ENCODE results near the gene RASL10B. TPM values are rescaled to one million over a fixed set of nuclear protein-coding genes. Genes with fewer than 3 reads are reported as not detected.

RASL10B gene
- total RNA-seq, 1 experiment from 2014 or later = 17.4 TPM

GRCh38 chr17:35693662-35694061 is 37.8 kb upstream of the RASL10B start (continued):
- no peak for TF ChIP-seq ARID4B (CRISPR knock-in tag; IDR thresholded peaks at IDR 0.05; ENCODE audit: borderline replicate concordance)
- no peak for TF ChIP-seq ZNF416 (CRISPR knock-in tag; IDR thresholded peaks at IDR 0.05)

- Mint-ChIP-seq H3K9me3 (no peaks in the 10 kb centered on the region), H3K4me1 (peaks cover 24% of the 10 kb centered on the region), H3K36me3 (peaks cover 10% of the 10 kb centered on the region), H3K4me3 (no peak overlapping the region), H3K27me3 (ENCODE audit: low read depth) (no peaks in the 10 kb centered on the region), H3K27ac (peak overlapping the region; percentile 45; the same call in 1 of the 2 replicates)
- no peak for TF ChIP-seq CREM (CRISPR knock-in tag; IDR thresholded peaks at IDR 0.05)
- no peak for TF ChIP-seq PREB (CRISPR knock-in tag; IDR thresholded peaks at IDR 0.05; ENCODE audit: borderline replicate concordance)
- TF ChIP-seq MYBL2 (CRISPR knock-in tag; IDR thresholded peaks at IDR 0.05) = no peak
- TF ChIP-seq PRRX2 (CRISPR knock-in tag; IDR thresholded peaks at IDR 0.05) = no peak
- no peak for TF ChIP-seq ZNF232 (CRISPR knock-in tag; IDR thresholded peaks at IDR 0.05)
- TF ChIP-seq ZNF219 (CRISPR knock-in tag; IDR thresholded peaks at IDR 0.05; ENCODE audit: borderline replicate concordance) = no peak
- TF ChIP-seq, protein P1, sequence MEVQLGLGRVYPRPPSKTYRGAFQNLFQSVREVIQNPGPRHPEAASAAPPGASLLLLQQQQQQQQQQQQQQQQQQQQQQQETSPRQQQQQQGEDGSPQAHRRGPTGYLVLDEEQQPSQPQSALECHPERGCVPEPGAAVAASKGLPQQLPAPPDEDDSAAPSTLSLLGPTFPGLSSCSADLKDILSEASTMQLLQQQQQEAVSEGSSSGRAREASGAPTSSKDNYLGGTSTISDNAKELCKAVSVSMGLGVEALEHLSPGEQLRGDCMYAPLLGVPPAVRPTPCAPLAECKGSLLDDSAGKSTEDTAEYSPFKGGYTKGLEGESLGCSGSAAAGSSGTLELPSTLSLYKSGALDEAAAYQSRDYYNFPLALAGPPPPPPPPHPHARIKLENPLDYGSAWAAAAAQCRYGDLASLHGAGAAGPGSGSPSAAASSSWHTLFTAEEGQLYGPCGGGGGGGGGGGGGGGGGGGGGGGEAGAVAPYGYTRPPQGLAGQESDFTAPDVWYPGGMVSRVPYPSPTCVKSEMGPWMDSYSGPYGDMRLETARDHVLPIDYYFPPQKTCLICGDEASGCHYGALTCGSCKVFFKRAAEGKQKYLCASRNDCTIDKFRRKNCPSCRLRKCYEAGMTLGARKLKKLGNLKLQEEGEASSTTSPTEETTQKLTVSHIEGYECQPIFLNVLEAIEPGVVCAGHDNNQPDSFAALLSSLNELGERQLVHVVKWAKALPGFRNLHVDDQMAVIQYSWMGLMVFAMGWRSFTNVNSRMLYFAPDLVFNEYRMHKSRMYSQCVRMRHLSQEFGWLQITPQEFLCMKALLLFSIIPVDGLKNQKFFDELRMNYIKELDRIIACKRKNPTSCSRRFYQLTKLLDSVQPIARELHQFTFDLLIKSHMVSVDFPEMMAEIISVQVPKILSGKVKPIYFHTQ (CRISPR knock-in tag; IDR thresholded peaks at IDR 0.05) = no peak
- no peak for TF ChIP-seq HMGA2 (CRISPR knock-in tag; IDR thresholded peaks at IDR 0.05)
- no peak for TF ChIP-seq KAT7 (CRISPR knock-in tag; IDR thresholded peaks at IDR 0.05; ENCODE audit: borderline replicate concordance)
- no peak for TF ChIP-seq ATF3 (CRISPR knock-in tag; conservative IDR thresholded peaks at IDR 0.05)
- no peak for TF ChIP-seq NR3C1 (CRISPR knock-in tag; conservative IDR thresholded peaks at IDR 0.05; ENCODE audit: low read depth)
- DNase-seq (ENCODE audit: low spot score) (no peak), ATAC-seq (no peak)
- ChIA-PET CTCF (no interaction called here), POLR2A (interaction anchor here (1.5 kb wide), 1 partner anchor 9 kb away, joined by 4 read pairs; no protein-coding TSS in a partner anchor)
These were observed 36.5 kb upstream of the RASL10B start for GRCh38 chr17:35694906-35695305.

DNA sequence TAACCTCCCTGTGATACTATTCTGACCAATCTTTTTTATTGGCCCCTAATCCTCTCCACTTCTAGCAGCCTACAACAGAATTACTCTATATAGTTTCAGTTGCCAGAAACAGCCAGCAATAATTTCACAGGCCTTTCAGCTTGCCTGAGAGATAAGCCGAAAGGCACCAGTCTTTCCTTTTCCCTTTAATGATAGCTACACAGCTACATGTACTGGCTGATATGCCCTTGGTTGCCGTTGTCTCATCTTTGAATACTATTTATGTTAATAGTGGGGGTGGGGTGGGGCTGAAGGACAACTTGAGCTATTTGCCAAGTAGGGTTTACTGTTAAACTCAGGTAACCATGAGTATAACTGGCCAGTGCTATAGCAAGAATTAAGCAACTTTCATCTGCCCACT is 35.8 kb upstream of the RASL10B start:
- POLR2A ChIA-PET = interaction anchor here (1.5 kb wide), 1 partner anchor 9 kb away, joined by 4 read pairs; no protein-coding TSS in a partner anchor

More for the DNA sequence above, 35.8 kb upstream of the RASL10B start:
- no peak overlapping the region for H3K4me3 Mint-ChIP-seq
- H3K27ac Mint-ChIP-seq = peak overlapping the region; percentile 63
- no peak for DNase-seq (ENCODE audit: low spot score)
- peaks cover 10% of the 10 kb centered on the region for H3K36me3 Mint-ChIP-seq
- H3K4me1 Mint-ChIP-seq = peaks cover 24% of the 10 kb centered on the region
- no peaks in the 10 kb centered on the region for H3K9me3 Mint-ChIP-seq
- H3K27me3 Mint-ChIP-seq (ENCODE audit: low read depth) = no peaks in the 10 kb centered on the region
- no peak for ATAC-seq
- CTCF ChIA-PET = interaction anchor here (0.9 to 1.2 kb wide), 4 partner anchors 52 to 99 kb away, joined by 3 to 6 read pairs (median 4); no protein-coding TSS in a partner anchor
- TF ChIP-seq CTCF (IDR thresholded peaks at IDR 0.05) (no peak), PREB (CRISPR knock-in tag; IDR thresholded peaks at IDR 0.05; ENCODE audit: borderline replicate concordance) (no peak), ATF2 (CRISPR knock-in tag; IDR thresholded peaks at IDR 0.05; ENCODE audit: borderline replicate concordance, low read depth) (no peak), ZNF671 (CRISPR knock-in tag; IDR thresholded peaks at IDR 0.05) (no peak)
